OCI-LY3 (cell line): ENCODE results near the gene MATCAP1.
A peak's percentile ranks its signal among the peaks of the same experiment; 100 is the strongest.

ENCODE experiments used
- H2AFZ ChIP-seq: fragments of 200-600, 300-600 bp; shearing (Covaris generic); 2 replicates; pipeline ENCODE4 v1.6.0; 2014; ENCODE audit warnings: antibody characterized with exemption, low read depth, low read length
- H3K27ac ChIP-seq: fragments of 200-600, 300-600 bp; sonication (generic); 2 replicates; pipeline ENCODE4 v1.5.1; 2014; ENCODE audit warnings: mild to moderate bottlenecking, low read length, moderate library complexity, mixed read lengths
- H3K27me3 ChIP-seq: fragments of 200-600, 300-600 bp; sonication (generic); 2 replicates; pipeline ENCODE4 v1.6.1; 2014; ENCODE audit warnings: low read depth, low read length, mixed read lengths
- H3K36me3 ChIP-seq: fragments of 200-600, 300-600 bp; sonication (generic); replicated peaks from 2 replicates; pipeline ENCODE3; 2014; ENCODE audit warnings: low read depth, low read length, mixed read lengths
- H3K4me1 ChIP-seq: fragments of 300-600, 200-600 bp; sonication (generic); 2 replicates; pipeline ENCODE4 v1.6.1; 2014; ENCODE audit warnings: low read length, mixed read lengths
- H3K4me2 ChIP-seq: fragments of 200-600, 300-600 bp; sonication (generic); 2 replicates; pipeline ENCODE4 v1.6.1; 2014; ENCODE audit warnings: low read length, mixed read lengths
- H3K4me3 ChIP-seq: fragments of 300-600, 200-600 bp; sonication (generic); 2 replicates; pipeline ENCODE4 v1.5.1; 2014; ENCODE audit warnings: antibody characterized with exemption, mild to moderate bottlenecking, low read length, moderate library complexity
- H3K79me2 ChIP-seq: fragments of 300-600, 200-600 bp; shearing (Covaris generic); 2 replicates; pipeline ENCODE4 v1.6.1; 2014; ENCODE audit warnings: mild to moderate bottlenecking, low read length, mixed read lengths
- H3K9ac ChIP-seq: fragments of 300-600, 200-600 bp; shearing (Covaris generic); 2 replicates; pipeline ENCODE4 v1.6.0; 2014; ENCODE audit warnings: mild to moderate bottlenecking, low read length, moderate library complexity
- H3K9me3 ChIP-seq: fragments of 200-600, 300-600 bp; shearing (Covaris generic); 2 replicates; pipeline ENCODE4 v1.6.1; 2014; ENCODE audit warnings: low read length, mixed read lengths; ENCODE audit not compliant: insufficient read depth
- H4K20me1 ChIP-seq: fragments of 200-600, 300-600 bp; sonication (generic); 2 replicates; pipeline ENCODE4 v1.6.1; 2016; ENCODE audit warnings: low read length, mixed read lengths; ENCODE audit not compliant: insufficient read depth
- CTCF ChIP-seq: fragments of 200-600, 300-600 bp; sonication (generic); IDR thresholded peaks from 2 replicates; pipeline ENCODE4 v1.5.1; 2014; ENCODE audit warnings: antibody characterized with exemption, low read length, low read depth
- EZH2phosphoT487 ChIP-seq: fragments of 200-600 bp; shearing (Covaris generic); IDR thresholded peaks from 2 replicates; pipeline ENCODE4 v1.6.1; 2018; ENCODE audit warnings: antibody characterized with exemption, mixed run types, low read depth

The MATCAP1 gene

GRCh38 chr16:67198238-67198734, 14.5 kb upstream of the MATCAP1 start:
- Histone ChIP-seq H3K27ac (no peak overlapping the region), H3K9me3 (no peaks in the 10 kb centered on the region), H3K36me3 (peaks cover 60% of the 10 kb centered on the region), H3K27me3 (no peaks in the 10 kb centered on the region), H3K4me2 (no peak overlapping the region), H3K4me1 (peaks cover 3% of the 10 kb centered on the region), H3K79me2 (peaks cover 16% of the 10 kb centered on the region), H3K9ac (no peak overlapping the region), H3K4me3 (no peak overlapping the region), H2AFZ (no peak overlapping the region), H4K20me1 (no peaks in the 10 kb centered on the region)
- TF ChIP-seq EZH2phosphoT487 (no peak), CTCF (peak; percentile 72)

GRCh38 chr16:67197704-67198103, 13.9 kb upstream of the MATCAP1 start:
- Histone ChIP-seq H3K4me1 (peaks cover 8% of the 10 kb centered on the region), H4K20me1 (no peaks in the 10 kb centered on the region), H3K4me3 (no peak overlapping the region), H3K9me3 (no peaks in the 10 kb centered on the region), H3K4me2 (no peak overlapping the region), H3K9ac (no peak overlapping the region), H3K36me3 (peaks cover 59% of the 10 kb centered on the region), H3K79me2 (peaks cover 21% of the 10 kb centered on the region), H3K27me3 (no peaks in the 10 kb centered on the region), H2AFZ (no peak overlapping the region), H3K27ac (no peak overlapping the region)
- TF ChIP-seq CTCF: no peak
- no peak for TF ChIP-seq EZH2phosphoT487

GRCh38 chr16:67196881-67197280, 13.1 kb upstream of the MATCAP1 start:
- H3K27me3 ChIP-seq: no peaks in the 10 kb centered on the region
- no peak overlapping the region for H3K4me3 ChIP-seq
- H3K4me2 ChIP-seq: no peak overlapping the region
- peaks cover 59% of the 10 kb centered on the region for H3K36me3 ChIP-seq
- H4K20me1 ChIP-seq: no peaks in the 10 kb centered on the region
- no peak for TF ChIP-seq EZH2phosphoT487
- no peak for TF ChIP-seq CTCF
- no peak overlapping the region for H3K9ac ChIP-seq
- H3K4me1 ChIP-seq: peaks cover 8% of the 10 kb centered on the region
- peaks cover 30% of the 10 kb centered on the region for H3K79me2 ChIP-seq
- no peak overlapping the region for H3K27ac ChIP-seq
- H3K9me3 ChIP-seq: no peaks in the 10 kb centered on the region
- no peak overlapping the region for H2AFZ ChIP-seq

GRCh38 chr16:67195676-67196075, 11.9 kb upstream of the MATCAP1 start:
- H3K79me2 ChIP-seq: peaks cover 32% of the 10 kb centered on the region
- H3K4me2 ChIP-seq: no peak overlapping the region
- TF ChIP-seq CTCF (no peak), EZH2phosphoT487 (no peak)
- no peak overlapping the region for H3K4me3 ChIP-seq
- no peak overlapping the region for H2AFZ ChIP-seq
- no peaks in the 10 kb centered on the region for H3K27me3 ChIP-seq
- no peak overlapping the region for H3K27ac ChIP-seq
- no peak overlapping the region for H3K9ac ChIP-seq
- H3K9me3 ChIP-seq: no peaks in the 10 kb centered on the region
- peaks cover 52% of the 10 kb centered on the region for H3K36me3 ChIP-seq
- H4K20me1 ChIP-seq: no peaks in the 10 kb centered on the region
- H3K4me1 ChIP-seq: peaks cover 12% of the 10 kb centered on the region
